ENCODE data around the gene GAST.
"Not testable (repeated sequence)": the region's sequence is repeated elsewhere in the genome, so short reads cannot be mapped to it uniquely, and the experiment has no call there.

Gene GAST

GRCh38 chr17:41684035-41684434 lies 28.1 kb upstream of the GAST start:
- no peak overlapping the region for H3K4me3 ChIP-seq (ENCODE audit: low read depth, low read length)
- DNase-seq (ENCODE audit: low read depth), result no peak
- TF ChIP-seq CTCF (conservative IDR thresholded peaks at IDR 0.05; ENCODE audit: low read depth, low read length), result no peak

- DNase-seq (ENCODE audit: low read depth); H3K4me3 ChIP-seq (ENCODE audit: low read depth, low read length): not testable (repeated sequence)
These were observed 26.4 kb upstream of the GAST start for GRCh38 chr17:41685753-41686152.

- DNase-seq (ENCODE audit: low read depth), result no peak
- TF ChIP-seq CTCF (conservative IDR thresholded peaks at IDR 0.05; ENCODE audit: low read depth, low read length), result no peak
These were observed 25.9 kb upstream of the GAST start for GRCh38 chr17:41686281-41686680.

GRCh38 chr17:41687828-41688640 lies 24.1 kb upstream of the GAST start:
- peak; percentile 42 for DNase-seq (ENCODE audit: low read depth)
- peak; percentile 22 for TF ChIP-seq CTCF (conservative IDR thresholded peaks at IDR 0.05; ENCODE audit: low read depth, low read length)
- peak overlapping the region; percentile 79 for H3K4me3 ChIP-seq (ENCODE audit: low read depth, low read length)

More at GRCh38 chr17:41686281-41686680, 25.9 kb upstream of the GAST start:
- H3K4me3 ChIP-seq (ENCODE audit: low read depth, low read length), result no peak overlapping the region

GRCh38 chr17:41688641-41689496 lies 23.3 kb upstream of the GAST start, which contains the start of gene EIF1:
TSS of gene EIF1 (plus strand) at chr17:41688885. CDS start at chr17:41689039, 154 bp downstream.
- no peak for TF ChIP-seq CTCF (conservative IDR thresholded peaks at IDR 0.05; ENCODE audit: low read depth, low read length)
- peak; percentile 100 for DNase-seq (ENCODE audit: low read depth)
- peak within 1 kb of the TSS; percentile 96 for H3K4me3 ChIP-seq (ENCODE audit: low read depth, low read length)

GRCh38 chr17:41689497-41690299 lies 22.4 kb upstream of the GAST start:
- peak overlapping the region; percentile 96 for H3K4me3 ChIP-seq (ENCODE audit: low read depth, low read length)
- peak; percentile 83 for DNase-seq (ENCODE audit: low read depth)
- peak; percentile 70 for TF ChIP-seq CTCF (conservative IDR thresholded peaks at IDR 0.05; ENCODE audit: low read depth, low read length)

GRCh38 chr17:41690497-41690896 lies 21.6 kb upstream of the GAST start:
- DNase-seq (ENCODE audit: low read depth), result no peak
- peak overlapping the region; percentile 96 for H3K4me3 ChIP-seq (ENCODE audit: low read depth, low read length)

More at GRCh38 chr17:41690497-41690896, 21.6 kb upstream of the GAST start:
- no peak for TF ChIP-seq CTCF (conservative IDR thresholded peaks at IDR 0.05; ENCODE audit: low read depth, low read length)
